NCI-H1694 (cell line): ENCODE measurements around the gene SMYD3.
"Not testable (repeated sequence)": the region's sequence is repeated elsewhere in the genome, so short reads cannot be mapped to it uniquely, and the experiment has no call there.

Experiments
- DNase-seq: peaks from one replicate; lab custom pipeline; 2025; lab: John Stamatoyannopoulos, UW

SMYD3 gene

DNA sequence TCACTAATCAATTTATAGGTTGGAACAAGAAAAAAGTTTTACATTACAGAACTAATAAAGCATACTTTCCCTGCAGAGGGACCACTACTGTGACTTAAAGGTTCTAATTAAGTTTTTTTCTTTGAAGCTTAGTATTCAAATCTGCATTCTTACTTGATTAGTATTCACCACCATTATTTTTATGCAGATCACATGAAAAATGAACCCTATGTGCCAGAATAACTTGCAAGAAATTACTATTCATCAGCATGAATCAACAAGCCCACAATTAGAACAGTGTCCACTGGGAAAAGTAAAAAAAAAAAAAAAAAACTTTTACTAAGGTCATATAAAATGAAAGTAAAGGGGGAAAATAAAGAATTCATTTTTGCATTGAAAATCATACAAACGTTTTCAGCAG is 90.8 kb downstream of the SMYD3 start:
- DNase-seq, result no peak

- DNase-seq, result no peak
Measured at GRCh38 chr1:246415028-246415427, 92.1 kb downstream of the SMYD3 start.

GRCh38 chr1:246413430-246413829 is 93.6 kb downstream of the SMYD3 start:
- DNase-seq, result no peak

- DNase-seq, result no peak
Measured at GRCh38 chr1:246404078-246404477, 103.0 kb downstream of the SMYD3 start.

DNA sequence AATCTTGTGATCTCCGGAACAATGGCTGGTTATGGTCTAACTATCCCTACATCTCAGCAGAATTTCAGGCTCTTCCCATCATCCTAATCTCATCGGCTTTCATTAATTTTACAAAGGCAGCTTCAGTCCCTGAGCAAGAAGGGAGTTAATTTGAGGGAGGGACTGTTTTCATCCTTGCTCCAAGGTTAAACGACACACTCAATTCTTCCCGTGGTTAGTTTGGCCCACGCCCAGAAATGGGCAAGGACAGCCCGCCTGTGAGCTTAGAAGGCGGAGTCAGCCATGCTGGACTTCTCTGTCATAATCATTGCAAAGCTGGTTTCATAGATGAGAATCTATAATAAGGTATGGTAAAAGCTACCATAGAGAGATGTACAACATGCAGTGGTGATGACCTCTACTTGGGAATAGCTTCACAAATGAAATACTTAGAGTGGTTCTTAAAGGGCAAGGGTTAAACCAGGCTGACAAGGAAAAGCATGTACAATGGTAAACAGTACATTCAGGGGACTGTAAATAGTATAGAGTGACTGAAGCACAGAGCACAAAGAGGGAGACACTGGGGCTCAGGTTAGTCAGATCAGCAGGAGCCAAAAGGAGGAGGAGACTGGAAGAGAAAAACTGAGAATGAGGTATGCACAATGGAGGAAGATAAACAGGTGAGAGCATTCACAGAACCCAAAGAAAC is 108.8 kb downstream of the SMYD3 start:
- no peak for DNase-seq

DNA sequence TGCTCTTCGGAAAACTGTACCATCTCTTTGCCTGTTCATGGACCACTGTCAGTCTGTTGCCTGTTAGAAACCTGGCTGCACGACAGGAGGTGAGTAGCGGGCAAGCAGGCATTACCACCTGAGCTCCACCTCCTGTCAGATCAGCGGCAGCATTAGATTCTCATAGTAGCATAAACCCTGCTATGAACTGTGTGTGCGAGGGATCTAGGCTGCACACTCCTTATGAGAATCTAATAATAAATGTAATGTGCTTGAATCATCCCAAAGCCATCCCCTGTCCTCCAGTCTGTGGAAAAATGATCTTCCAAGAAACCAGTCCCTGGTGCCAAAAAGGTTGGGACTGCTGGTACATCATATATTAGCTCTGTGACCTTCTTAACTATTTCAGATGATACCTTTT is 110.0 kb downstream of the SMYD3 start:
- no peak for DNase-seq

DNA sequence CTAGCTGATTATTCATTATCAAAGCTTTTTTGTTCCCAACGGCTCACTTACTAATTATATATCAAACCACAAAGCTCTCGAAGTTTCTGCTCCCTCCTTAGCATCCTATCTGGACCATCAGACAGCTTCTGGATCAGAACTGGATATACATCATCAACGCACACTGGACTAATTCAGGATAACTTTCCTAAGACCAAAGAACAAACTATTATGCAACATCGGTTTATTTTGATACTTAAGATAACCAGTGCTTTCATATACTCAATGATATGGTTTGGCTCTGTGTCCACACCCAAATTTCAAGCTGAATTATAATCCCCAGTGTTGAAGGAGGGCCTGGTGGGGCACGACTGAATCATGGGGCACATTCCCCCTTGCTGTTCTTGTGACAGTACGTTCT is 110.8 kb downstream of the SMYD3 start:
- DNase-seq, result no peak

GRCh38 chr1:246394121-246394520 is 113.0 kb downstream of the SMYD3 start:
- no peak for DNase-seq

DNA sequence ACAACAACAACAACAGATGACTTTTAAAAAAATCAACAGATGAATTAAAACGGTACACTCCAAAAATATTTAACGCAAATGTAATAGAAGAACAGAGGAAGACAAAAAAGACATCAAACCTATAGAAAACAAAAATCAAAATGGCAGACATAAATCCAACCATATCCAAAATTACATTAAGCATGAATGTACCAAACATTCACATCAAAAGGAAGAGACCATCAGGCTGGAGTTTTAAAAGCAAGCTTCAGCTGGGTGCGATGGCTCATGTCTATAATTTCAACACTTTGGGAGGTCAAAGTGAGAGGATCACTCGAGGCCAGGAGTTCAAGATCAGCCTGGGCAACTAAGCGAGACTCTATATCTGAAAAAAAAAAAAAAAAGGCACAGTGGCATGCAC is 116.2 kb downstream of the SMYD3 start:
- DNase-seq, result no peak

DNA sequence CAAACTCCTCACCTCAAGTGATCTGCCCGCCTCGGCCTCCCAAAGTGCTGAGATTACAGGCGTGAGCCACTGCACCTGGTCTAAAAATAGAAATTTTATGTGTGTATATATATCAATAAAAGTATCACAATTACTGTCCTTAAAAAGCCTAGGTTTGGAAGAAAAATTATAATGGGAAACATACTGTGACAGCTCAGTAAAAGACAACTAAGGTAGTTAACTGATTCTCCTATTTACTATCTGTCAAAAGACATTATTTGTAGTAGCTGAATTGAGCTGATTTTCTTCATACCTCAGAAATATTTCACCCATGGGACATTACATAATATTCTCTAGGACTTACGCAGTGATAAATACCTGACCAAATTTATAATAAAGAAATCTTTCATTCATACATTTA is 122.5 kb downstream of the SMYD3 start:
- no peak for DNase-seq

DNA sequence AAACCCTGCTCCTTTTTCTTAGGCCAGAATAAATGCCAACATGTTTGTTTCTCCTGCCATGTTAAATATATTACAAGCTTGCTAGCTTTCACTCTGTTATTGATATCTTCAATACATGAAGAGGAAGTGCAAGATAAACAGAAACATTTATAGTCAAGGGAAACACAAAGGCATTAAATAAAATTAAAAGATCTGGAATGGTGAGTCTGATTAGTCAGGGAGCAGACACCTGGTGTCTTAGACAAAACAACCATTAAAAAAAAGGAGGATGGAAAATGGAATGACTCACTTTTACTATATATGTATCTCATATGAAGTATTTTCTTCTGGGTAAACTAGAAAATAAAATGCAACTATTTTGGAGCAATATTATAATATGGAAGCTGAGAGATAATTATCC is 123.3 kb downstream of the SMYD3 start:
- no peak for DNase-seq

DNA sequence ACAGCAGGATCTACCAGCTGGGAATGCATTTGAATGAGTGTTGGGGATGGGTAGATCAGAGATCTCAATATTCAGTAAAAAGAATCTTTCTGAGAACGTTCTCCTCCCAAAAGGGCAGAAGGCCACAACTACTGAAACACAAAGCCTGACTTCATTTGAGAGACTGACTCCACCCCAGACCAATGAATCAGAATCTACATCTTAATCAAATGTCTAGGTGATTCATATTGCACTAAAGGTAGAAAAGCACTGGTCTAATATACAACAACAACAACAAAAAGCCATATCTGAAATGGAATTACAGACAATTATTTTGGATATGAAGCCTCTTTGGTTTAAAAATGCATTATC is 123.9 kb downstream of the SMYD3 start:
- DNase-seq, result no peak

- DNase-seq, result no peak
Measured at GRCh38 chr1:246382589-246383238, 124.4 kb downstream of the SMYD3 start.

DNA sequence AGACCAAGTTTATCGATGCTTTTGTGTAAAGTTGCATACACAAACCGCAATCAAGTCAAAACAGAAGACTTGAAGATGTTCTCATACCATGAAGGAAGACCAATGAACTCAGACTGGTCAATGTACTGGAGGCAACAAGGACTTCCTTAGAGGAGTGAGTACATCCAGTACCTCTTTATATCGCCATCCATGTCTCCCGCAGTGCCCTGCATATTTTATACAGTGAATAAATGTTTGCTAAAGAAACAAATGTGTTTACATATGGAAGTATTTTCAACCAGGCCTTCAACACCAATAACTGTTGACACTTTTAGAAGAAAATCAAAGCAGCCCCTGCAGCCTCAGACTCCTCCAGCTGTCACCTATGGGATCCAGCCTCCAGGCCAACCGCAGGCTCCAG is 125.6 kb downstream of the SMYD3 start:
- no peak for DNase-seq

- DNase-seq, result no peak
Measured at GRCh38 chr1:246377625-246378153, 129.4 kb downstream of the SMYD3 start.

DNA sequence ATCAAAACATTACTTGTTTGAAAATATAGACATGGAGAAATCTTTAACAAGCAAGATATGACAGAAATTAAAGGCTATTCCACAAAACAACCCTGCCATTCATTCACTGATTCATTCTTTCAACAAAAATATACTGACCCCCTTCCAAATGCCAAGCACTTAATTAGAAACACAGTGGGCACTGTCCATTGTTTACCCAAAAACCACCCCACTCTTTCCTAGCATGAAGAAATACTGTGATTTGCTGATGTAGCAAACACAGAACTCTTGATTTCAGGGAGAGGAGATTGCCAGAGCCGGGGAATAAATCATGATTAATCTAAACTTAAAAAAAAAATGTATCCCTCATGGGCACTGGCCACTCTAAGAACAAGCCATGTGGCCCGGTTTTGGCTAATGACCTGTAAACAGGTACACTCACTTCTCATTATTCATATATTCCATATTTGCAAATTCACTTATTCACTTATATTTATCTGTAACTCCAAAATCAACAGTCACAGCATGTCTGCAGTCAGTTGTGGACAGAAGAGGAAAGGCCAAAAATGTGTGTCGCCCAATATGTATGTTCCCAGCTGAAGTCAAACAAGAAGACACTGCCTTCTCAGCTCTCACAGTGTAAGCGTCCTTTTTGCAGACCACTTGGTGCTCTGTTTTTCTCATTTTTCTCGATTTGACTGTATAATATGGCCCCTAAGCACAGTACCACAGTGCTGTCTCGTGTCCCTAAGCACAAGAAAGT is 133.1 kb downstream of the SMYD3 start:
- DNase-seq, result no peak

GRCh38 chr1:246372559-246372958 is 134.5 kb downstream of the SMYD3 start:
- no peak for DNase-seq

- DNase-seq, result no peak
Measured at GRCh38 chr1:246367041-246367440, 140.0 kb downstream of the SMYD3 start.

GRCh38 chr1:246365708-246366107 is 141.4 kb downstream of the SMYD3 start:
- no peak for DNase-seq

GRCh38 chr1:246364415-246364941 is 142.6 kb downstream of the SMYD3 start:
- no peak for DNase-seq

GRCh38 chr1:246357014-246357598 is 150.0 kb downstream of the SMYD3 start:
- not testable (repeated sequence) for DNase-seq

DNA sequence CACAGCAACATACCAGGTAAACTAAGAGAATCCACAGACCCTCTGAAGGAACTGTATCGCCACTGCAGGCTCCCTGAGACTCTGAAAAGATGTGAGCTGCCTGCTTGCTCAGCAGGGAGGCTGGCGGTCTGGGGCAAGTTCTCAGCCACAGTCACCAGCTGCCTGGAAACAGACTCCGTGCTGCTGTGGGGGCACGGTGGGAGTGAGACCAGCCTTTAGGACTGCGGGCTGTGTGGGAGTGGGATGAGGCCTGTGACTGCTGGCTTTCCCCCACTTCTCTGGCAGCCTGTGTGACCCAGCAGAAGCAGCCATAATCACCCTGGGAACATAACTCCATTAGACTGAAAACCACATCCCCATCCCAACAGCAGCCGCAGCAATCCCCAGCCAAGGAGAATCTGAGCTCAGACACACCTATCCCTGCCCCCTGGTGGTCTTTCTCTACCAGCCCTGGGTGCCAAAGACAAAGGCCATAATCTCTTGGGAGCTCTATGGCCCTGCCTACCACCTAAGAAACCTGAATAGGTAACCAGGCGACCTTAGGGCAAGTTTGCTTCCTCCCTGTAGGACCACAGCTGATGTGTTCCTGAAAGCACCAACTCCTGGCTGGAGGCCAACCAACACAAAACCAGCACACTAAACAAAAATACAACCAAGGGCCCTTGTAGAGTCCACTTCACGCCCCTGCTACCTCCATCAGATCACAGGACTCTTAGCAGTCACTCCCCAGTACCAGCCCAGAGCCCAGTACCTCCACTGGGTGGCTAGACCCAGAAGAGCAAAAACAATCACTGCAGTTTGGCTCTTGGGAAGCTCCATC is 151.5 kb downstream of the SMYD3 start:
- no peak for DNase-seq
